HTERT RPE-1 (cell line): ENCODE measurements around the gene DLG2.

Experiments
- in situ Hi-C: fragments of 300-500 bp; cut with MboI; formaldehyde crosslinking; loops from 4 replicates; pipeline ENCODE4 v1.14.3; 2020; ENCODE audit warnings: low sequenced_read_pairs

Gene DLG2

GRCh38 chr11:84247129-84247528 is 1380.0 kb downstream of the DLG2 start:
- in situ Hi-C loops = no loop called here

DNA sequence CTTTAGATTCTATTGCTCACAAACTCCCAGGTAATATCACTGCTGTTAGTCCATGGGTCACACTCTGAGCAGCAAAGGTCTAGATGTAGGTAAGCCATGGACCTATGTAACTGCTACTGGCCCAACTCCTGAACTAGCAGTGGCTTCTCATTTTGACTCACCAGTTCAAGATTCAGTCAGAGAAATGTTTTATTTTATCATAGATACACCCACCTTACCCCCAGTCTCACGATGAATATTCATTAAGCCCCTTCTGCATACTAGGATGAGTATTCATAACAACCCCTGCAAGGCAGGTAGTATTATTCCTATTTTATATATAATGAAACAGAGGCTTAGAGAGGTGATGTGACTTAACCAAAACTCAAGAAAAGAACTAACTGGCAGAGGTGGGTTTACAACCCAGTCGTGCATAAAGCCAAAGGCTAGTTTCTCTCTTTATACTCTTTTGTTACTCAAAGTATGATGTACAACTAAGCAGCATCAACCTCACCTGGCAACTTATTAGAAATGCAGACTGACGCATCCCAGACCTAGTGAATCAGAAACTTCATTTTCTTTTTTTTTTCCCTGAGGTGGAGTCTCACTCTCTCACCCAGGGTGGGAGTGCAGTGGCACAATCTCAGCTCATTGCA is 1383.4 kb downstream of the DLG2 start:
- in situ Hi-C loops = no loop called here

DNA sequence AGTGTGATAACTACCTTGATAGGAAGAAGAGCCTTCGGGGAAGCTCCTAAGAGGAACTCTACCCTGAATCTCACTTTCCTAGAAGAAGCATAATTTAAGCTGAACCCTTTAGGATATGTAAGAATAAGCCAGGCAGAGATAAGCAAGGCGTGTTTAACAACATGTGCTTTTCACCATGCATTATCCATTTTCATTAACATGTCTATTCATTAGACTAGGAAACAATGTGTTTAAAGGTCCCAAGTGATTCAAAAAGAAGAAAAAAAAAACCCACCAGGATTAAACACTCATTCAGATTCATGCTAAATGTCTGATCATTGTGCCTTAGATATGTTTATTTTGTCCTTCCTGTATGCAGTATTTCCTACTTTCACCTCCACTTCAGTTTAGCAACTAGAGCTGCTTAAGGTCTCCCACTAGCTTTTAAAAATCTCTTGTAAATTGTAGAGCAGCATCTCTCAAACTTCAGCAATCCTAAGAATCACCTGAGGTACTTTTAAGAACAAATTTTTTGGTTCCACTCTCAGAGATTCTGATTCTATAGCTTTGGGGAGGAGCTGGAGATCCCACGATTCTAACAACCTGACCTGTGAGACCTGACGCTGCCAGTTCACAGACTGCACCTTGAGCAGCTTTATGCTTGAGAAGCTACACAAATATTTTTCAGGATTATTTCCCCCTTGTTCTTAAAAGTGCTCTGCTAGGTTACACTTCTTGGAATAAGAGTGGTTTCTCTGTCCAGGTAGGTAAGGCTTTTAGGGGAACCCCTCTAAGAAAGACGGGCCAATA is 1385.6 kb downstream of the DLG2 start:
- in situ Hi-C loops = no loop called here

DNA sequence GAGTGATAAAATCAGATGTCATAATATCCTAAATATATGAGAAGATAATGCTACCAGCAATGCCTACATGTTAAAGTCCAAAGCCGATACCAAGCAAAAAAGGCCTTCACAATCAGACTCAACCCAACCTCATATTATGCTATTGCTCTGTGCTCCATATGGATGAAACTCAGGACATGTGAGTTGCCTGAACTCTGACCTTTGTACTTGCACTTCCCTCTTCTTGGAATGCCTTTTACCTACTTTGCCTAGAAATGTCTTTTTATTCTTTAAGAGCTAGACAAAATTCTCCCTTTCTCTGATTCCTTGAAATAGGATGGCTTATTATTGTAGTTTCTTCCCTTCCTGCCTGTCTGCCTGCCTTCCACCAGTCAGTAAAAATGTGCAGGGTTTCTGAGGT is 1386.3 kb downstream of the DLG2 start:
- in situ Hi-C loops = no loop called here

GRCh38 chr11:84236436-84236835 is 1390.7 kb downstream of the DLG2 start:
- in situ Hi-C loops = no loop called here

GRCh38 chr11:84234462-84235202 is 1392.5 kb downstream of the DLG2 start:
- in situ Hi-C loops = no loop called here

DNA sequence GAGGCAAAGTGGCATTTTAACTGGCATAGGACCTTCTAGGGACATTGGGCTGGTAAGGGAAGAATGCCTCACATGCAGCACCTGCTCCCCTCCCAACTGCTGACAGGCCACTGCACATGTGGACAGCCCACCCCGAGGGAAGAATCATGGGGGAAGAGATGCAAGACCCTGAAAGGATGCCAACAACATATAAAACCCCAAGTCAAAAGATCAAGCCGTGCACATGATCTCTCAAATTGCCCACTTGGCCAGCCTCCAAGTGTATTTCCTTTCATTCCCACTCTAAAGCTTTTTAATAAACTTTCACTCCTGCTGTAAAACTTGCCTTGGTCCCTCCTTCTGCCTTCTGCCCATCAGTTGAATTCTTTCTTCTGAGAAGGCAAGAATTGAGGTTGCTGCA is 1393.1 kb downstream of the DLG2 start:
- in situ Hi-C loops = no loop called here

- in situ Hi-C loops = no loop called here
Measured at GRCh38 chr11:84232511-84232910, 1394.6 kb downstream of the DLG2 start.

DNA sequence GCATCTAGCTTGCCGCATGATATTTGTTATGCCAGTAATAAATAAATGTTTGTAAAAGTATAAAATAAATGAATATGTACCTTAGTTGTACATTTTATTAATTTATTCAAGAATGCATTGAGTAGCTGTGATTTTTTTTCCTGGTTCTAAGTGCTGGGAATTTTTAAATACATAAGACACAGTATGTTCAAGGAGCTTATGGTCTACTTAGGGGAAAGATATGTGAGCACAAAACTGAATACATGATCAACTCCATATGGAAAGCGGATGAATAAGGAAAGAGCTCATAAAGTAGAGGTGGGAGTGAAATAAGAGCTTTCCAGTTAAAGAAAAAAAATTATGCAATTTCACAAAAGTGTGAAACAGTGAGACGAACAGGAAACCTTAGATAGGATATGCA is 1396.7 kb downstream of the DLG2 start:
- in situ Hi-C loops = no loop called here

- in situ Hi-C loops = no loop called here
Measured at GRCh38 chr11:84227970-84228665, 1399.0 kb downstream of the DLG2 start.

- in situ Hi-C loops = no loop called here
Measured at GRCh38 chr11:84224042-84224441, 1403.1 kb downstream of the DLG2 start.

GRCh38 chr11:84218318-84218717 is 1408.8 kb downstream of the DLG2 start:
- in situ Hi-C loops = no loop called here

GRCh38 chr11:84215672-84216071 is 1411.5 kb downstream of the DLG2 start:
- in situ Hi-C loops = no loop called here

- in situ Hi-C loops = no loop called here
Measured at GRCh38 chr11:84214557-84214956, 1412.6 kb downstream of the DLG2 start.

- in situ Hi-C loops = no loop called here
Measured at GRCh38 chr11:84212468-84213390, 1414.4 kb downstream of the DLG2 start.

GRCh38 chr11:84211896-84212295 is 1415.2 kb downstream of the DLG2 start:
- in situ Hi-C loops = no loop called here

DNA sequence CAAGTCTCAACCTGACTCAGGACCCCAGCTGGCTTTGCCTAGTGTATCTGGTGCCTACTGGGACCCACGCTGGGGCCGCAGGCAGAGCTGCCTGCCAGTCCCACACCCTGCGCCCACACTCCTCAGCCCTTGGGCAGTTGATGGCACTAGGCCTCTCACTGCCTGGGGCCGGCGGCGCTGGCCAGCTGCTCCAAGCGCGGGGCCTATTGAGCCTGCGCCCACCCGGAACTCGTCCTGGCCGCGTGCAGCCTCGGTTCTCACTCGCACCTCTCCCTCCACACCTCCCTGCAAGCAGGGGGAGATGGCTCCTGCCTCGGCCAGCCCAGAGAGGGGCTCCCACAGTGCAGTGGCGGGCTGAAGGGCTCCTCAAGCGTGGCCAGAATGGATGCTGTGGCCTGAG is 1432.4 kb downstream of the DLG2 start:
- in situ Hi-C loops = no loop called here

DNA sequence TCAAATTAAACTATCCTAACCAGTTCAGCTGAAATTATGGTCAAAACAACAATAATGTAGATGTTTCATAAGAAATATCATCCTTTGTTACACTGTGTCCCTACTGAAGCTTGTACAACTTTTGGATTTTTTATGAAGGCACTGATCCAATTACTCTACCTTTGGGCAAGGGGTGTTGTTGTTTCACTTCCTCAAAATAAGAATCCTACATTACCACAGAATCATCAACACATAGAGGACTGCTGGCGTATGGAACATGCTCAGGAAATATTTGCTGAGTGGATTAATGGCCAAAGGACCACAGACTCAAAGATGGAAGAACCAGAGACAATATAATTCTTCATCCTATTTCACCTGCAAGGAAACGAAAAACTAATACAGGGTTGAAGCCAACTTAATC is 1433.4 kb downstream of the DLG2 start:
- in situ Hi-C loops = no loop called here

GRCh38 chr11:84188521-84188920 is 1438.6 kb downstream of the DLG2 start:
- in situ Hi-C loops = no loop called here

- in situ Hi-C loops = no loop called here
Measured at GRCh38 chr11:84173078-84173477, 1454.1 kb downstream of the DLG2 start.
